HepG2 (cell line): ENCODE measurements around the gene AARSD1. TPM values are rescaled to one million over a fixed set of nuclear protein-coding genes. Genes with fewer than 3 reads are reported as not detected.

Experiments
- ATF7-NPFF ChIP-seq: sonication (generic); formaldehyde crosslinking; IDR thresholded peaks from 2 replicates; pipeline ENCODE4 v1.8.1; 2023; ENCODE audit warnings: mild to moderate bottlenecking, low read depth, missing genetic modification reagents, moderate library complexity
- CHCHD3 ChIP-seq: sonication (generic); formaldehyde crosslinking; IDR thresholded peaks from 2 replicates; pipeline ENCODE4 v1.8.0; 2022; ENCODE audit warnings: mild to moderate bottlenecking, missing genetic modification reagents, moderate library complexity
- FOSL2 ChIP-seq: sonication (generic); formaldehyde crosslinking; IDR thresholded peaks from 2 replicates; pipeline ENCODE4 v1.4.0; 2020; ENCODE audit warnings: missing genetic modification reagents
- GABPB1 ChIP-seq: IDR thresholded peaks from 2 replicates; pipeline ENCODE4 v1.6.1; 2016; ENCODE audit warnings: mild to moderate bottlenecking, missing genetic modification reagents, moderate library complexity, missing compliant biosample characterization
- HMG20B ChIP-seq: conservative IDR thresholded peaks from 2 replicates; pipeline ENCODE4 v1.6.1; 2016; ENCODE audit warnings: missing genetic modification reagents, missing compliant biosample characterization
- ISL2 ChIP-seq: sonication (generic); formaldehyde crosslinking; IDR thresholded peaks from 2 replicates; pipeline ENCODE4 v1.5.0; 2020; ENCODE audit warnings: missing genetic modification reagents
- MATR3 ChIP-seq: sonication (generic); formaldehyde crosslinking; IDR thresholded peaks from 2 replicates; pipeline ENCODE4 v1.4.0; 2020; ENCODE audit warnings: missing genetic modification reagents
- NCOA2 ChIP-seq: sonication (generic); formaldehyde crosslinking; IDR thresholded peaks from 2 replicates; pipeline ENCODE4 v1.8.0; 2022; ENCODE audit warnings: inconsistent platforms
- NCOA5 ChIP-seq: sonication (generic); formaldehyde crosslinking; IDR thresholded peaks from 2 replicates; pipeline ENCODE4 v1.4.0; 2020; ENCODE audit warnings: missing genetic modification reagents
- PAX8 ChIP-seq: sonication (generic); formaldehyde crosslinking; IDR thresholded peaks from 2 replicates; pipeline ENCODE4 v1.8.0; 2022; ENCODE audit warnings: mild to moderate bottlenecking, missing genetic modification reagents, borderline replicate concordance
- PHB2 ChIP-seq: fragments of 450-650 bp; IDR thresholded peaks from 2 replicates; pipeline ENCODE4 v1.6.1; 2018; ENCODE audit not compliant: partially characterized antibody
- RBFOX2 ChIP-seq: fragments of 200-400 bp; formaldehyde crosslinking; IDR thresholded peaks from 2 replicates; pipeline ENCODE4 v1.6.1; 2017; ENCODE audit warnings: low read depth, mild to moderate bottlenecking, low read length
- RXRB ChIP-seq: IDR thresholded peaks from 2 replicates; pipeline ENCODE4 v1.6.1; 2016; ENCODE audit warnings: borderline replicate concordance, missing genetic modification reagents, missing compliant biosample characterization
- SKI ChIP-seq: fragments of 450-650 bp; IDR thresholded peaks from one replicate; pipeline ENCODE4 v1.6.1; 2018; ENCODE audit warnings: mild to moderate bottlenecking; ENCODE audit not compliant: partially characterized antibody
- SMYD3 ChIP-seq: sonication (generic); formaldehyde crosslinking; IDR thresholded peaks from 2 replicates; pipeline ENCODE4 v1.8.1; 2023; ENCODE audit warnings: mild to moderate bottlenecking, missing genetic modification reagents
- ZNF260 ChIP-seq: sonication (generic); formaldehyde crosslinking; IDR thresholded peaks from 2 replicates; pipeline ENCODE4 v1.4.0; 2020; ENCODE audit warnings: missing genetic modification reagents, low read depth, mild to moderate bottlenecking, borderline replicate concordance
- ZNF629 ChIP-seq: sonication (generic); formaldehyde crosslinking; conservative IDR thresholded peaks from 2 replicates; pipeline ENCODE4 v1.5.0; 2020; ENCODE audit warnings: missing genetic modification reagents
- ZNF839 ChIP-seq: sonication (generic); formaldehyde crosslinking; IDR thresholded peaks from 2 replicates; pipeline ENCODE4 v1.4.0; 2020; ENCODE audit warnings: missing genetic modification reagents, mild to moderate bottlenecking, borderline replicate concordance
- ZNF850 ChIP-seq: sonication (generic); formaldehyde crosslinking; conservative IDR thresholded peaks from 2 replicates; pipeline ENCODE4 v1.9.0; 2021; ENCODE audit warnings: mild to moderate bottlenecking, missing genetic modification reagents
- polyA plus RNA-seq, 8 experiments: library from polyadenylated mRNA; depleted of rRNA in 3 of 8; stranded (reverse) in 7 of 8; unstranded in 1 of 8; fragments of >200 nt; fragmentation: Illumina TruSeq in 4 of 8; extraction: Trizol in 4 of 8; gene quantifications; 2 replicates each; pipeline versions ENCODE4 v1.2.1 to v1.2.3, GENCODE V29; 2011 to 2016; ENCODE audit warnings: low read depth in 4 of 8, missing spikeins in 1 of 8, mixed read lengths in 1 of 8; ENCODE audit not compliant: insufficient read depth in 1 of 8
- total RNA-seq, 5 experiments: library from RNA; depleted of rRNA; stranded (reverse); fragments of >200 nt; fragmentation: Illumina TruSeq; extraction: Trizol; gene quantifications; 2 replicates each; pipeline ENCODE4 v1.2.3, GENCODE V29; 2016; ENCODE audit warnings: low read depth in 1 of 5
- TF ChIP-seq, protein P1 (sequence below): sonication (generic); formaldehyde crosslinking; IDR thresholded peaks from 2 replicates; pipeline ENCODE4 v1.5.0; 2020; ENCODE audit warnings: mild to moderate bottlenecking, missing genetic modification reagents, borderline replicate concordance
- TF ChIP-seq, protein P2 (sequence below): sonication (generic); formaldehyde crosslinking; IDR thresholded peaks from 2 replicates; pipeline ENCODE4 v1.4.0; 2020; ENCODE audit warnings: missing genetic modification reagents, borderline replicate concordance
- TF ChIP-seq, protein P3 (sequence below): sonication (generic); formaldehyde crosslinking; IDR thresholded peaks from 2 replicates; pipeline ENCODE4 v1.5.0; 2020; ENCODE audit warnings: missing genetic modification reagents
- TF ChIP-seq, protein P4 (sequence below): sonication (generic); formaldehyde crosslinking; IDR thresholded peaks from 2 replicates; pipeline ENCODE4 v1.4.0; 2020; ENCODE audit warnings: mild to moderate bottlenecking, missing genetic modification reagents, borderline replicate concordance

Gene AARSD1
- total and polyA plus RNA-seq, 2 of the 13 experiments (the other 11 are each of a cell fraction or from before 2014, with no cell fraction given): 24.7 to 29.3 TPM

DNA sequence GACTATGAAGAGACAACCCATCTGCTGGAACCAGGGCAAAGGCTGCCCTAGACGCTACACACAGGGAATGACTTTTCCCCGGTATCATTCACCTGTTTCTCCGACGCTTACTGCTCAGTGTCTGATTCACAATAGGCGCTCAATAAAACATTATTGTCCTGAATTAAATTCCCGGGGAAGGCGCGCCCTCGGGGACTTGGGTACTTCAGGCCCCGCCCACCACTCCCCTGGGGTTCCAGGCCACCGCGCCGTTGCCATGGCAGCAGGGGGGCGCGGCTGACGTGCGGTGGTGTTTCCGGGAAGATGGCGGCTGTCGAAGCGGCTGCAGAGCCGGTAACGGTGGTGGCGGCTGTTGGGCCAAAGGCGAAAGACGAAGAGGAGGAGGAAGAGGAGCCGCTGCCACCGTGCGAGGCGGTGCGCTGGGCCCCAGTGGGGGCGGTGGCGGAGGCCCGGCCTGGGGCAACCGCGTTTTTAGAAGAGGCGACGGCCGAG, 16.1 kb upstream of the AARSD1 start, which contains the start of gene RUNDC1 (continued):
- peak; percentile 96 for TF ChIP-seq ATF7-NPFF (CRISPR knock-in tag)
- no peak for TF ChIP-seq ZNF850 (CRISPR knock-in tag)
- TF ChIP-seq PHB2: no peak
- no peak for TF ChIP-seq HMG20B (CRISPR knock-in tag)
- TF ChIP-seq ZNF260 (CRISPR knock-in tag): no peak
- TF ChIP-seq NCOA5 (CRISPR knock-in tag): no peak
- peak; percentile 92 for TF ChIP-seq GABPB1 (CRISPR knock-in tag)
- no peak for TF ChIP-seq ZNF629 (CRISPR knock-in tag)
- TF ChIP-seq CHCHD3 (CRISPR knock-in tag): 0 out of 2 replicates have a peak, but pooled peaks have one; percentile 26
- TF ChIP-seq, protein P1, sequence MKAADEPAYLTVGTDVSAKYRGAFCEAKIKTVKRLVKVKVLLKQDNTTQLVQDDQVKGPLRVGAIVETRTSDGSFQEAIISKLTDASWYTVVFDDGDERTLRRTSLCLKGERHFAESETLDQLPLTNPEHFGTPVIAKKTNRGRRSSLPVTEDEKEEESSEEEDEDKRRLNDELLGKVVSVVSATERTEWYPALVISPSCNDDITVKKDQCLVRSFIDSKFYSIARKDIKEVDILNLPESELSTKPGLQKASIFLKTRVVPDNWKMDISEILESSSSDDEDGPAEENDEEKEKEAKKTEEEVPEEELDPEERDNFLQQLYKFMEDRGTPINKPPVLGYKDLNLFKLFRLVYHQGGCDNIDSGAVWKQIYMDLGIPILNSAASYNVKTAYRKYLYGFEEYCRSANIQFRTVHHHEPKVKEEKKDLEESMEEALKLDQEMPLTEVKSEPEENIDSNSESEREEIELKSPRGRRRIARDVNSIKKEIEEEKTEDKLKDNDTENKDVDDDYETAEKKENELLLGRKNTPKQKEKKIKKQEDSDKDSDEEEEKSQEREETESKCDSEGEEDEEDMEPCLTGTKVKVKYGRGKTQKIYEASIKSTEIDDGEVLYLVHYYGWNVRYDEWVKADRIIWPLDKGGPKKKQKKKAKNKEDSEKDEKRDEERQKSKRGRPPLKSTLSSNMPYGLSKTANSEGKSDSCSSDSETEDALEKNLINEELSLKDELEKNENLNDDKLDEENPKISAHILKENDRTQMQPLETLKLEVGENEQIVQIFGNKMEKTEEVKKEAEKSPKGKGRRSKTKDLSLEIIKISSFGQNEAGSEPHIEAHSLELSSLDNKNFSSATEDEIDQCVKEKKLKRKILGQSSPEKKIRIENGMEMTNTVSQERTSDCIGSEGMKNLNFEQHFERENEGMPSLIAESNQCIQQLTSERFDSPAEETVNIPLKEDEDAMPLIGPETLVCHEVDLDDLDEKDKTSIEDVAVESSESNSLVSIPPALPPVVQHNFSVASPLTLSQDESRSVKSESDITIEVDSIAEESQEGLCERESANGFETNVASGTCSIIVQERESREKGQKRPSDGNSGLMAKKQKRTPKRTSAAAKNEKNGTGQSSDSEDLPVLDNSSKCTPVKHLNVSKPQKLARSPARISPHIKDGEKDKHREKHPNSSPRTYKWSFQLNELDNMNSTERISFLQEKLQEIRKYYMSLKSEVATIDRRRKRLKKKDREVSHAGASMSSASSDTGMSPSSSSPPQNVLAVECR: peak; percentile 99
- TF ChIP-seq, protein P2, sequence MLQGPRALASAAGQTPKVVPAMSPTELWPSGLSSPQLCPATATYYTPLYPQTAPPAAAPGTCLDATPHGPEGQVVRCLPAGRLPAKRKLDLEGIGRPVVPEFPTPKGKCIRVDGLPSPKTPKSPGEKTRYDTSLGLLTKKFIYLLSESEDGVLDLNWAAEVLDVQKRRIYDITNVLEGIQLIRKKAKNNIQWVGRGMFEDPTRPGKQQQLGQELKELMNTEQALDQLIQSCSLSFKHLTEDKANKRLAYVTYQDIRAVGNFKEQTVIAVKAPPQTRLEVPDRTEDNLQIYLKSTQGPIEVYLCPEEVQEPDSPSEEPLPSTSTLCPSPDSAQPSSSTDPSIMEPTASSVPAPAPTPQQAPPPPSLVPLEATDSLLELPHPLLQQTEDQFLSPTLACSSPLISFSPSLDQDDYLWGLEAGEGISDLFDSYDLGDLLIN (CRISPR knock-in tag): no peak
- TF ChIP-seq PAX8 (CRISPR knock-in tag): no peak
- TF ChIP-seq SMYD3 (CRISPR knock-in tag): no peak
- TF ChIP-seq ISL2: no peak
- TF ChIP-seq RXRB (CRISPR knock-in tag): no peak; the same call in 1 of the 2 replicates
- TF ChIP-seq, protein P3, sequence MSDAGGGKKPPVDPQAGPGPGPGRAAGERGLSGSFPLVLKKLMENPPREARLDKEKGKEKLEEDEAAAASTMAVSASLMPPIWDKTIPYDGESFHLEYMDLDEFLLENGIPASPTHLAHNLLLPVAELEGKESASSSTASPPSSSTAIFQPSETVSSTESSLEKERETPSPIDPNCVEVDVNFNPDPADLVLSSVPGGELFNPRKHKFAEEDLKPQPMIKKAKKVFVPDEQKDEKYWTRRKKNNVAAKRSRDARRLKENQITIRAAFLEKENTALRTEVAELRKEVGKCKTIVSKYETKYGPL: no peak
- TF ChIP-seq SKI: peak; percentile 63
- TF ChIP-seq RBFOX2: peak; percentile 88
- no peak for TF ChIP-seq FOSL2
- 0 out of 2 replicates have a peak, but pooled peaks have one; percentile 21 for TF ChIP-seq NCOA2
- no peak for TF ChIP-seq MATR3 (CRISPR knock-in tag)
- TF ChIP-seq, protein P4, sequence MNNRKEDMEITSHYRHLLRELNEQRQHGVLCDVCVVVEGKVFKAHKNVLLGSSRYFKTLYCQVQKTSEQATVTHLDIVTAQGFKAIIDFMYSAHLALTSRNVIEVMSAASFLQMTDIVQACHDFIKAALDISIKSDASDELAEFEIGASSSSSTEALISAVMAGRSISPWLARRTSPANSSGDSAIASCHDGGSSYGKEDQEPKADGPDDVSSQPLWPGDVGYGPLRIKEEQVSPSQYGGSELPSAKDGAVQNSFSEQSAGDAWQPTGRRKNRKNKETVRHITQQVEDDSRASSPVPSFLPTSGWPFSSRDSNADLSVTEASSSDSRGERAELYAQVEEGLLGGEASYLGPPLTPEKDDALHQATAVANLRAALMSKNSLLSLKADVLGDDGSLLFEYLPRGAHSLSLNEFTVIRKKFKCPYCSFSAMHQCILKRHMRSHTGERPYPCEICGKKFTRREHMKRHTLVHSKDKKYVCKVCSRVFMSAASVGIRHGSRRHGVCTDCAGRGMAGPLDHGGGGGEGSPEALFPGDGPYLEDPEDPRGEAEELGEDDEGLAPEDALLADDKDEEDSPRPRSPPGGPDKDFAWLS (CRISPR knock-in tag): peak; percentile 78
- TF ChIP-seq ZNF839 (CRISPR knock-in tag): no peak
